GM12873 (cell line): Measurements from ENCODE around the gene GNG4.
A peak's percentile ranks its signal among the peaks of the same experiment; 100 is the strongest.

Experiments
- TF ChIP-seq, protein P1 (sequence below): IDR thresholded peaks from 2 replicates; pipeline ENCODE4 v1.5.1; 2012; ENCODE audit warnings: low read depth, mild to moderate bottlenecking, moderate library complexity, low read length, control low read depth; ENCODE audit not compliant: insufficient read depth; ENCODE audit errors: missing control alignments

GNG4 gene

DNA sequence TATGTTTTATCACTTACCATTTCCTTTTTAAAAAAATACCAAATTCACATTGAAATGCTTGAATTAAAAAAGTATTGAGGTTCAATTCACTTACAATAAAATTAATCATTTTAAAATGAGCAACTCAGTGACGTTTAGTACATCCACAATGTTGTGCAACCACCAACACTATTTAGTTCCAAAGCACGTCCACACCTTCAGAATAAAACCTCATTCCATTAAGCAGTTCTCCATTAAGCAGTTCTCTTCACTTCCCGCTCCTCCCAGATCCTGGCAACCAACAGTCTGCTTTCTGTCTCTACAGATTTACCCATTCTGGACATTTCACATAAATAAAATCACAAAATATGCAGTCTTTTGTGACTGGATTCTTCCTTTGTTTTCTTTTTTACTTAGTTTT, 41.3 kb downstream of the GNG4 start:
- TF ChIP-seq, protein P1, sequence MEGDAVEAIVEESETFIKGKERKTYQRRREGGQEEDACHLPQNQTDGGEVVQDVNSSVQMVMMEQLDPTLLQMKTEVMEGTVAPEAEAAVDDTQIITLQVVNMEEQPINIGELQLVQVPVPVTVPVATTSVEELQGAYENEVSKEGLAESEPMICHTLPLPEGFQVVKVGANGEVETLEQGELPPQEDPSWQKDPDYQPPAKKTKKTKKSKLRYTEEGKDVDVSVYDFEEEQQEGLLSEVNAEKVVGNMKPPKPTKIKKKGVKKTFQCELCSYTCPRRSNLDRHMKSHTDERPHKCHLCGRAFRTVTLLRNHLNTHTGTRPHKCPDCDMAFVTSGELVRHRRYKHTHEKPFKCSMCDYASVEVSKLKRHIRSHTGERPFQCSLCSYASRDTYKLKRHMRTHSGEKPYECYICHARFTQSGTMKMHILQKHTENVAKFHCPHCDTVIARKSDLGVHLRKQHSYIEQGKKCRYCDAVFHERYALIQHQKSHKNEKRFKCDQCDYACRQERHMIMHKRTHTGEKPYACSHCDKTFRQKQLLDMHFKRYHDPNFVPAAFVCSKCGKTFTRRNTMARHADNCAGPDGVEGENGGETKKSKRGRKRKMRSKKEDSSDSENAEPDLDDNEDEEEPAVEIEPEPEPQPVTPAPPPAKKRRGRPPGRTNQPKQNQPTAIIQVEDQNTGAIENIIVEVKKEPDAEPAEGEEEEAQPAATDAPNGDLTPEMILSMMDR: no peak

DNA sequence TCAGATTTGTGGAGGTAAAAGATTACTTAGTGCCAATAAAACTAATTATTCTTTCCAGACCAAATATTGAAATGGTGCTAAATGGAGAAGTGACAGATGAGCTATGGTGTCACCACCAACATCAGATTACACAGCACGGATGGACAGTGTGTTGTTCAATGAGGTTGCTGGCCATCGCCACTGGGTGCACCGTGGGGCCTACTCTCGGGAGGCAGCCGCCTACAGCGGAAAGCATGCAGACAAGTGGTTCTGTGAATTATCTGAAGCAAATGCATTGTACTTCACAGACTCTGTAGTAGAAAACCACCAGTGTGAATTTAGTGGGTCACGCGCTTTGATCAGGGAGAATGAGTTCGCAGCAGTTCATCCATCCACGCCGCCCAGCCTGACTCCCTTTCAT, 42.3 kb downstream of the GNG4 start:
- TF ChIP-seq, protein P1: no peak

DNA sequence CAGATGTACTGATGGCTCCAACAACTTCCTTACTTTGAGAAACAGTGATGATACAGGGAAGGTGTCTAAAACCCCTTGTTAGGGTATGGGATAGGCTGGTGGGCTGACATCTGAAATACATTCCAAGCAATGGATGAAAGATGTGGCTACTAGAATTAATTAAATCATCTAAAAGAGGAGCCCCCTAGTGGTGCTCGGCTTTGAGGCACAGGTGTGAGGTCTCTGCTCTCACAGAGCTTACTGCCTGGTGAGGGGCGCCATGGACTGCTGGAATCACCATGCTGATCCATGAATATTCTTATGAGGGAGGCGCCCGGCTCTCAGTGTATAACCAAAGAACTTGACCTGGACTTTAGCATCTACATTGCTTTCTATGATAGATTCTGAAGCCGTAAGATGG, 48.5 kb downstream of the GNG4 start:
- TF ChIP-seq, protein P1: peak; percentile 55

DNA sequence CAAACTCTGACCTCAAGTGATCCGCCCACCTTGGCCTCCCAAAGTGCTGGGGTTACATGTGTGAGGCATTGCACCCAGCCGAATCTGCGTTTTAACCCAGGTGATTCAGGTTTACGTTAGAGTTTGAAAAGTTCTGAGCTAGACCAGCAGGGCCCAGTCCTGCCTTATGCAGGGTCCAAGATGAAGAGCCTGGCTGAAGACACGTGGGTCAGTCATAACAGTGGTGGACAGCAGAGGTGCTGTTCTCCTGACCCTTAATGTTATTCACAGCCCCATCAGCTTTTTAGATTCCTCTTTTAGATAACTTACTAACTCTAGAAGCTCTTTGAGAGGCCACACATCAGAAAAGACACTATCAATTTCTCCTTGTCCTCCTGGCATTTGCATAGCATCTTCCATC, 50.0 kb downstream of the GNG4 start:
- TF ChIP-seq, protein P1: no peak

DNA sequence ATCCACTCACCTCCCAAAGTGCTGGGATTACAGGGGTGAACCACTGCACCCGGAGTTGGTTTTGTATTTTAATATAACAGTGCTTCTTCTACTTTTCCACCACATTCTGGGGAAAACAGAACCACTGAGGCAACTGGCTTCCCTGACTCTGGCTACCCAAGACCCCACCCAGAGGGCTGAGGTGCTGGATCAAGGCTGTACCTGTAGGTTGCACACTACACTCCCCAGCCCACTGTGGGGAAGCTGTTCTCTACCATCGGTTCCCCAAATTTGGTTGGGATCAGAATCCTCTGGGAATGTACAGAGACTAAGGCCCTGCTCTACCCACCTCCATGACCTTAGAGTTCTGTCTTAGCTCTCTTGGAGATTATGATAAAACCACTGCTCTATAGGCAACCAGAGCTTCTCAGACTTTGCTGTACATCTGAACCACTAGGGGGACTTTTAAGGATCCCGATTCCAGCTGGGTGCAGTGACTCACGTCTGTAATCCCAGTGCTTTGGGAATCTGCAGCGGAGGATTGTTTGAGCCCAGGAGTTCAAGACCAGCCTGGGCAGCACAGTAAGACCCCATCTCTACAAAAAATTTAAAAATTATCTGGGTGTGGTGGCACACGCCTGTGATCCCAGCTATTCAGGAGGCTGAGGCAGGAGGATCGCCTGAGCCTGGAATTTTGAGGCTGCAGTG, 51.6 kb downstream of the GNG4 start:
- TF ChIP-seq, protein P1: peak; percentile 56

DNA sequence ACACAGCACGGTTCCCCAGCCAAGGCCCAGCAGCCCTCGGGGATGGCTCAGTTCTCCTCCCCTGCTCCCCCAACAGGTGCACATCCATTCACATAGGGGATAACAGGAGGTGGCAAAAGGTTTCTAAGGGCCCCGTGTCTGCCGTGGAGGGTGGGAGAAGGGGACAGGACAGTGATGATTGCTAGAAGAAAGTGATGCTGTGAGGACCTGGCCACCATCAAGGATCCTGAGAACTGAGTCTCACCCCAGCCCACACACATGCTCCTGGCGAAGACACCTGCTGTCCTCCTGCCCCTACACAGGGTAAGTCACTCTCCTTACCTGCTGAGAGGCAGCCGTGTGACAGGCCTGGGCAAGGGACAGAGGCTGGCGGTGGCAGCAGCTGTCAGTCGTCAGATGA, 54.5 kb downstream of the GNG4 start:
- TF ChIP-seq, protein P1: no peak

DNA sequence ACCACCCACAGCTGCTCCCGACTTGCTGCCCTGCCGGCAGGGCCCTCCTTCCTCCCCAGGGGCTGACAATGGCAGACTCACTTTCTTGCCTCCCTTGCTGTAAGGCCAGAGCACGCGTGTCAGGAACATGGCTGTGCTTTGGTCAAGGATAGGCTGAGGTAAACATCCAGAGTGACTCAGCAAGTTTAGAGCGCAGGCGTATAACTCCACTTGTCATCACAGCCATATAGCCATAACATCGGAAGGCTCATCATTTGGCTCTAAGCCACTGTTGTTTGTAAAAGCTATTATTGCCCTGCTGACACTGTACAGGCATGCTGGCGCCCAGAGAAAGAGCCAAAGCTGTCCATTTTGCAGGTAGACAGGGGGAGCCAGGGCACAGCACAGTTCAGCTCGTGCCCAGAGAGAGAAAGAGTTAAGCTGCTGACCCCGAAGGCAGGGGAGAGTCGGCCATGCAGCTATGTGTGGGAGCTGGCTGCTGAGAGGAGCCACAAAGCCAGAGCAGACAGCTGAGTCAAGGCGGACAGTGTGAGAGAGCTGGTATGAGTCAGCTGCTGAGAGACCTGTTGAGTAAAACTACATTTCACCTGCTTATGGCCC, 60.6 kb downstream of the GNG4 start:
- TF ChIP-seq, protein P1: no peak
